Uterus (tissue), 2 donors: ENCODE data around the gene KCNJ18.
"Not testable (repeated sequence)": the region's sequence is repeated elsewhere in the genome, so short reads cannot be mapped to it uniquely, and the experiment has no call there.

Experiments
- CTCF ChIP-seq, 4 experiments: fragments of 200-600 bp in 2 of 4; fragments of 450-650 bp in 2 of 4; sonication (generic) in 2 of 4; IDR thresholded peaks; one replicate each; pipeline ENCODE4 v1.5.1; 2016 to 2019; ENCODE audit warnings: antibody characterized with exemption in 4 of 4, mild to moderate bottlenecking in 2 of 4, moderate library complexity in 1 of 4
- POLR2A ChIP-seq, 2 donors: fragments of 450-650 bp; IDR thresholded peaks; one replicate each; pipeline ENCODE4 v1.6.1; 2016; ENCODE audit warnings: antibody characterized with exemption in 2 of 2, mild to moderate bottlenecking in 1 of 2, moderate library complexity in 1 of 2

DNA sequence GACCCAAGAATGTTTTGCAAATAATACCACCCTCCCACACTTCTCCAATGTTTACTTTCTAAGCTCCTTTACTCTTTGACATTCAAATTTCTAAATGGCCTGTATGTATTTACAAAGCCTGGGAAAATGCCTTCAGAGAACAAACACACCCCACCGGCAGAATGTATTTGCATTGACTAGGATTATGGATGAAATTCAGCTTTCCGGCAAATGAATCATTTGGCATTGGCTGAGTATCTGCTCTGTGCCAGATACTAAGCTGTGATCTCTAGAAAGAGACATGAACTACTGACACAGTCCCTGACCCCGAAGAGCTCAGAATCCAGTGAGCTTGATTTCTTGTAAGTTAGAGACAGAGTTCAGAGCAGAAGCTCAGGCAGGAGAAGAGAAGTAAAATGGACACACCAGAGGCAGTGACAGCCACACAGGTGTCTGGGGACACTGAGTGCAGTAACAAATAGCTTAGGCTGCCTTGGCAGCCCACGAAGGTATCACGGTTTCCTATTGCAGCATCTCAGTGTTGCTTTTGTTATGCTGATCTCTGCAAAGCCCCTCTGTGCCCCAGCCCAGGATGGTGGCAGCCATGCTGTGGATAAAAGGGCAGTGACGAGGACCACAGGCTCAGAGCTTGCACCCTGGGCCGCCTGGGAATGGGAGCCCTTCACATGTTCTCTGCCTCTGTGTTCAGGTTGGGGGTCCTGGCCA, 24.8 kb upstream of the KCNJ18 start:
- TF ChIP-seq POLR2A, CTCF (IDR thresholded peaks at IDR 0.05): not testable (repeated sequence)
